Measurements from ENCODE around the gene CPED1. TPM values are rescaled to one million over a fixed set of nuclear protein-coding genes. Genes with fewer than 3 reads are reported as not detected.

Gene CPED1
- total RNA-seq, 1 experiment from 2014 or later, result 0.13 TPM

- H3K4me1 ChIP-seq (ENCODE audit: insufficient read depth, low read length), result no peaks in the 10 kb centered on the region
- H3K14ac ChIP-seq (ENCODE audit: insufficient read depth, low read length), result no peak overlapping the region
- no peak overlapping the region for H4K5ac ChIP-seq (ENCODE audit: insufficient read length, low read depth, low read length)
- no peak overlapping the region for H2BK20ac ChIP-seq (ENCODE audit: low read depth, low read length, poor library complexity, severe bottlenecking)
- H3K4me1 Mint-ChIP-seq, result peaks cover 5 to 14% of the 10 kb centered on the region in 2 experiments
- no peaks in the 10 kb centered on the region for H3K79me2 ChIP-seq (ENCODE audit: insufficient read depth, low read length)
- H3K36me3 Mint-ChIP-seq (ENCODE audit: insufficient read depth in 1 of 3, low read depth in 3 of 3), result no peaks in the 10 kb centered on the region; a peak in 1 of 7 replicates
- no peaks in the 10 kb centered on the region for H3K9me3 Mint-ChIP-seq
- no peak overlapping the region for H3K27ac ChIP-seq (ENCODE audit: insufficient read length, low read depth, low read length)
- peak overlapping the region; percentile 93 for H3K4me2 ChIP-seq (ENCODE audit: insufficient read depth, insufficient read length, low read length)
- no peak overlapping the region for H2BK15ac ChIP-seq (ENCODE audit: low read depth, low read length)
- peak; percentile 51; the same call in 2 of the 3 replicates for TF ChIP-seq CTCF (conservative IDR thresholded peaks at IDR 0.05)
- H2BK12ac ChIP-seq (ENCODE audit: insufficient read length, low read depth, low read length), result no peak overlapping the region
- H3K79me1 ChIP-seq (ENCODE audit: insufficient read depth, low read depth, low read length, poor library complexity, severe bottlenecking), result no peaks in the 10 kb centered on the region
- H3K4me3 Mint-ChIP-seq, result peak overlapping the region; percentile 67 to 85
- WGBS (ENCODE audit: extremely low coverage, insufficient read length, low lambda C conversion rate), result no CpG with 5 or more reads among the region's 47 CpGs
- H3K27me3 Mint-ChIP-seq (ENCODE audit: low read depth), result peaks cover 46% of the 10 kb centered on the region
- H3K23ac ChIP-seq (ENCODE audit: insufficient read length, low read depth, low read length), result no peak overlapping the region
- H3K23me2 ChIP-seq (ENCODE audit: insufficient read length, low read depth, low read length, poor library complexity, severe bottlenecking), result peaks cover 19% of the 10 kb centered on the region
- peaks cover 11% of the 10 kb centered on the region; the same call in 1 of the 2 replicates for H3K27me3 ChIP-seq (ENCODE audit: insufficient read depth, low read length)
- H2BK120ac ChIP-seq (ENCODE audit: low read depth, low read length, poor library complexity, severe bottlenecking), result no peak overlapping the region
- no peak overlapping the region for H4K91ac ChIP-seq (ENCODE audit: insufficient read length, low read depth, low read length)
- no peak overlapping the region for H3K56ac ChIP-seq (ENCODE audit: insufficient read length, low read depth, low read length)
- DNase-seq, result peak; percentile 74
- no peak overlapping the region for H3T11ph ChIP-seq (ENCODE audit: low read length)
- no peak overlapping the region for H3K27ac Mint-ChIP-seq
- H3K9me3 ChIP-seq (ENCODE audit: control insufficient read depth, low read depth, low read length), result no peaks in the 10 kb centered on the region
- H3K18ac ChIP-seq (ENCODE audit: insufficient read length, low read depth, low read length), result no peak overlapping the region
- no peak overlapping the region for H3K9ac ChIP-seq (ENCODE audit: extremely low read depth, insufficient read length, low read length)
- H2BK5ac ChIP-seq (ENCODE audit: insufficient read length, low read length), result no peak overlapping the region
- no peaks in the 10 kb centered on the region for H4K20me1 ChIP-seq (ENCODE audit: control insufficient read depth, insufficient read depth, insufficient read length)
- H3K4ac ChIP-seq (ENCODE audit: low read depth, low read length), result no peak overlapping the region
- no peak overlapping the region for H4K8ac ChIP-seq (replicated peaks; ENCODE audit: insufficient read length, low read depth, low read length)
- H2AK5ac ChIP-seq (ENCODE audit: insufficient read length, low read length), result no peak overlapping the region
- no peak overlapping the region for H2AFZ ChIP-seq (ENCODE audit: low read length)
These were observed 340.9 kb downstream of the CPED1 start for GRCh38 chr7:121329191-121330052.

Data from H9 (cell line).